GM12801 (cell line): ENCODE results near the gene C1orf141.

ENCODE experiments used
- TF ChIP-seq, protein P1 (sequence below): IDR thresholded peaks from one replicate; pipeline ENCODE4 v1.5.1; 2011; ENCODE audit warnings: control low read depth; ENCODE audit not compliant: insufficient read length; ENCODE audit errors: extremely low read depth

C1orf141 gene

DNA sequence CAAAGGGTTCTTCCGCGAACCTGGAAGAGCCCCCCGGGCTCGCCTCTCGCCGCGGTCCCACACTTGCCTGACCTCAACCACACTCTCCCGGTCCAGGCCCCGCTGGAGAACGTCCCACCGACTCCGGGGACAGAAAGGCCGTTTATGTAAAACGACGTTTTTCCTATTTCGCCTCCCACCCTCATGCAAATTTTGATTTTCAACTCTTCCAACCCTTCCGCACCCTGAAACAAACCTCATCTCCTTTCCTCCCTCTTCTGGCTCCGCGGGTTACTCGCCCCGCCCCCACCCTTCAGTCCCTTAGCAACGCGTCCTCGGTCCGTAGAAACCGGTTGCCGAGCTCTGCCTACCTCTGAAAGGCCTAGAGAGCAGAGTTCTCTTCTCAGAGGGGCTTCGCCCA, at the start of gene C1orf141:
Gene C1orf141, minus strand, starts transcription at position 276 of the 400 bp plus-strand sequence. CDS start 7,730 bp downstream, outside the sequence.
- TF ChIP-seq, protein P1, sequence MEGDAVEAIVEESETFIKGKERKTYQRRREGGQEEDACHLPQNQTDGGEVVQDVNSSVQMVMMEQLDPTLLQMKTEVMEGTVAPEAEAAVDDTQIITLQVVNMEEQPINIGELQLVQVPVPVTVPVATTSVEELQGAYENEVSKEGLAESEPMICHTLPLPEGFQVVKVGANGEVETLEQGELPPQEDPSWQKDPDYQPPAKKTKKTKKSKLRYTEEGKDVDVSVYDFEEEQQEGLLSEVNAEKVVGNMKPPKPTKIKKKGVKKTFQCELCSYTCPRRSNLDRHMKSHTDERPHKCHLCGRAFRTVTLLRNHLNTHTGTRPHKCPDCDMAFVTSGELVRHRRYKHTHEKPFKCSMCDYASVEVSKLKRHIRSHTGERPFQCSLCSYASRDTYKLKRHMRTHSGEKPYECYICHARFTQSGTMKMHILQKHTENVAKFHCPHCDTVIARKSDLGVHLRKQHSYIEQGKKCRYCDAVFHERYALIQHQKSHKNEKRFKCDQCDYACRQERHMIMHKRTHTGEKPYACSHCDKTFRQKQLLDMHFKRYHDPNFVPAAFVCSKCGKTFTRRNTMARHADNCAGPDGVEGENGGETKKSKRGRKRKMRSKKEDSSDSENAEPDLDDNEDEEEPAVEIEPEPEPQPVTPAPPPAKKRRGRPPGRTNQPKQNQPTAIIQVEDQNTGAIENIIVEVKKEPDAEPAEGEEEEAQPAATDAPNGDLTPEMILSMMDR = no peak

DNA sequence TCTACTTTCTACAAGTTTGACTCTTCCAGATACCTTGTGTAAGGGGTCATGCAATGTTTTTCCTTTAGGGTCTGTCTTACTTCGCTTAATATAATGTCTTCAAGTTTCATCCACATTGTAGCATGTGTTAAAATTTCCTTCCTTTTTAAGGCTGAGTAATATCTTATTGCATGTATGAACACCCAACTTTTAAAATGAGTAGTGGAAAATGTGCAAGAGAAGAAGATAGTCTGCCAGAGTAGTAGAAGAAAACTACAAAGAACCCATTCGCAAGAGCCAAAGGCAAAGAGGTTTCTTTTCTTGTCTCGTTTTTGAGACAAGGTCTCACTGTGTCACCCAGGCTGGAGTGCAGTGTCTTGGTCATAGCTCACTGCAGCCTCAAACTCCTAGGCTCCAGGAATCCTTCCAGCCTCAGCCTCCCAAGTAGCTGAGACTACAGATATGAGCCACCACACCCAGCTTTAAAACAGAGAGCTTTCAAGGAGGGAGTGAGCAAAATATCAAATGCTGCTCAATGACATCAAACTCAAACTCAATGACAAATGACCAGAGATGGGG, 40.8 kb upstream of the C1orf141 start:
- TF ChIP-seq, protein P1 = no peak

DNA sequence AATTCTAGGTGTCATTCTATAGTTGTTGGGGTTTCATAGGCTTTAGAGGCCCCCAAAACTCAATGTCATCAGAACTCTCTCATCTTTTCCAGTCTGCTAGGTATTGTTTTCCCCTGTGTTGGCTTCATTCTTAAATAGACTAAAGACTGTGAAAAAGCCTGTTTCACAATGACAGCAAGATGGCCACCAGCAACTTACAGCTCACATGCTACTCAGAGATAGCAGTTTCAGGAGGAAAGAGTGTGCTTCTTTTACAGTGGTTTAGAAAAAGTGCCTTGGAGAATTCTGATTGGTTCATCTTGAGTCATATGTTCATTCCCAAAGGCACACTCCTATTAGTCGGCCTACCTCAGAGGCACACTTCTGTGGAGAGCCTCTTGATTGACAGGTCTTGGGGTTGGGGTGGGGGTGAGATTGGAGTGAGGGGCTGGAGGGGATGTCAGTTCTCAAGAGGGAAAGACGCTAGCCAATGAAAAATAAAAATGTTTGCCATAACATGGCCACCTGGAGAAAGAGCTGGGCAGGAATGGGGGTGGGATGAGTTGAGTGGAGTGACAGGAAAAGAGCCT, 40.0 kb upstream of the C1orf141 start:
- TF ChIP-seq, protein P1 = no peak

DNA sequence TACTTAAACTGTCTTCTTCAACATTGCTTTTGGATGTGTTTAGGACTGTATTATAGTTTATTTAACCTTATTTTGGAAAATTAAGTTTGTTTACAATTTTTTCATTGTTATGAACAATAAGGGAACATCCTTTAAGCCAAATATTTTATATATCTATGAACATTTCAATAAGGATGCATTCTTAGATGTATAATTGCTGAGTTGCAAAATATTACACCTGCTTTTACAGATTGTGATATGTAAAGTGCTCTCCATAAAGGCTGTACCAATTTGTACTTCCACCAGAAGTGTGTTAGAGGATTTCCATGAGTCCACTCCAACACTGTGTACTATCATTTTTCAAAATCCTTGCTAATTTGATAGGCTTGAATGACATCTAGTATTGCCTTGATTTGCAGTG, 39.2 kb upstream of the C1orf141 start:
- TF ChIP-seq, protein P1 = no peak

DNA sequence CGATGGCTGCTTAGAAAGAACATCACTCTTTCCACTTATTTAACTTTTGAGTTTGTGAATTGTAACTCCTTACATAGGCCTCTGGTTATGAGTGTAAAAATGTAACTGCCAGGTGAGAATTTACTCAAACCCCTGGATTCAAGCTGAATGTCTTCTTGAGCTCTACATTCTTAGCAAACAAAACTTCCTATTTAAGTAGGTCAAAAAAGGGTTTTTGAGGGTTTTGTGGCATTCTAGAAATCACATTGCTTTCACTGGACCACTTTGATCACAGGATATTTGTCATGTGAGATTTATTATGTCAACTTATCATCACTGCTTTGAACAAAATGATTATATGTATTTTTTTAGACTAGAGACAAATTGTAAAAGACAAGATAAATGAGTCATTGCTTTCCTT, 37.2 kb upstream of the C1orf141 start:
- TF ChIP-seq, protein P1 = no peak

DNA sequence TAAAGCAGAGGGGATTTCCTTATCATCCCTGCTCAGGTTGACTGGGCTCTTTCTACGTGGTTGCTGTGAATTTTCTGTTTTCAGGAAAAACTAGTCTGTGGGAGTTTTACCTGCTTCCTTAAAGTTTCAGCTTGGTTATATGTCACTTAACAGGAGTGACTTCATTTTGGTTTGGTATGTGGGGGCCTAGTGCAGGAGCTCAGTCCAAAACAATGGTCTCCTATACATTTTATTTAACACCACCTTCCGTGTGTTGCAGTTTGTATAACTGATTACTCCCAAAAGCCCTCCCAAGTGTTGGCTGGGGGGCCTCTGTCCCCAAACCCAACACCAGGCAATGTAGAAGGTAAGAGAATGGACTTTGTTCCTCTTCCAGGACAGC, 36.8 kb upstream of the C1orf141 start:
- TF ChIP-seq, protein P1 = no peak

DNA sequence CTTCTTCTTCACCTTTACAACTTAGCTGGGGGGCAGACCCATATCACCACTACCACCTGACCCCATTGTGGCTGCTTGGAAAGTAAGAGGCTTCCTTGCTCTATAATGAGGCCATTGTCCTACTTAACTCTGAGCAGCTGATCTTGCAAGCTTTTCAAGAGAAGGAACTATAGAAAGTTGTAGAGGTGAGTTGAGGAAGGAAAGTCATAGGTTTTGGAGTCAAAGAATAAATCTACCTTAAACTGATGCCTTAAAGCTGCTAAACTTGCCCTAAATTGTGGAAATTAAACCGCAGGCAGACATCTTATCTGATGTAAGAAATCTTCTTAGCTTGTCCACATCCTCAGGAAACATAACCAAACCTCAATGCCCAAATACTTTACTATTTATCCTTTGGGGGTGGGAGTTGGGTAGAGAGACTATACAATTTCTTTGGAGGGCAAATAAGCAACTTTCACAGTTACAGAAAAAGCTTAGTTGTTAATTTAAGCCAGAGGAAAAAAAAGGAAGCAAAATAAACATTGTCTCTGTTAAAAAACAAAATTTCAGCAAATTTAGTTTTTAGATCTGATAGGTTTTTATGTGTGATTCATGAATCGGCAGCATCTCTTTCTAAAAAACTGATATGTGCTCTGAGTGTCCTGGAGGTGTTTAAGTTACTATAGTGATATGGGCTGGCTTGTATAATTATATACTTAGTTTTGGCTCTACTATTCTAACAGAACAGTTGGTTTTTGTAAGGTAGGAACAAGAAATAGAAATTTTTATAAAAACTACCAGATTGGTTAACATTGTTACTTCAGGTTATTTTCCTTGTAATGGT, 36.2 kb upstream of the C1orf141 start:
- TF ChIP-seq, protein P1 = no peak
